ENCODE results near the gene NCL. TPM values are rescaled to one million over a fixed set of nuclear protein-coding genes. Genes with fewer than 3 reads are reported as not detected.

The NCL gene
- total RNA-seq, 6 experiments from 2014 or later: 503 to 649 (median 589) TPM

DNA sequence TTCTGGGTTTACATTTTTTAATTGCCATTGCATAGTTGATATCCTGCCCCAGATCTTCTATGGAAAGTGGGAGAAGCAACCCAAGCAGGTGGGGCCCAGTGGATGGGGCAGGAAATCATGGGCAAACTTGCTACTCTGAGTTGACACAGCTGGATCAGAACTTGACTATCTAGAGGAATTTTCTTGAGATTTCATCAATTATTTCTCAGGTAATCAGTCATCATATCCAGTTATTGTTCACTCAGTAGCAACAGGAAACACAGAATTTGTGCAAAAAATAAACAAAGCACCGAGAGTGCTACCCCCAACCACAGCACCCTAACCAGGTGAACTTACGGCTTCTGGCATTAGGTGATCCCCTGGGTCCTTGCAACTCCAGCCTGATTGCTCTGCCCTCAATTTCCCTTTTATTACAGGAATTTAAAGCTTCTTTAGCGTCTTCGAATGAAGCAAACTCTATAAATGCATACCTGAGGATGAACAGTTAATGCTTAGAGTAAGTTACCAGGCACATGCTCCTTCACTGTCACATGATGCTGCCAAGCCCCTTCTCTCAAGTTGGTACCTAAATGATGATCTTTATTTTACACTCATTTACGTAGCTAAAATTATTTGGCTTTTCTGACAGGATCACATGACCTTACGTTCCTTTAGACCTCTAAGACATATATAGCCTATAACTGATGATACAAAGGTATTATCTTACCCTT, 7.8 kb downstream of the NCL start:
- H3K4me3 Mint-ChIP-seq: no peak overlapping the region

DNA sequence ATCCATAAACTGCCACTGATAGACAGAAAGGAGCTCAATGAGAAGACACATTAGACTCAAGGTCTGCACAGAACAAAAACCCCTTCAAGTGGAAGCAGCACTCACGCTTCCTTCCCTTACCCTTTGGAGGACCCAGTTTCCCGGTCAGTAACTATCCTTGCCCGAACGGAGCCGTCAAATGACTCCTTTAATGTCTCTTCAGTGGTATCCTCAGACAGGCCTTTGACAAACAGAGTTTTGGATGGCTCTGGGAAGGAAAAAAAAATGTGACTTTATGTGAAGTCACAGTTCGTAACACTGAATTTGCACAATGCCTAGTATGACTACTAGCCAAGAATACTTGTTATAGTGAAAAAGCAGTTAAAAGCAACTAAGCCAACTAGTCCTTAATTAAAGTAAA, 8.4 kb downstream of the NCL start:
- TF ChIP-seq, protein P1, sequence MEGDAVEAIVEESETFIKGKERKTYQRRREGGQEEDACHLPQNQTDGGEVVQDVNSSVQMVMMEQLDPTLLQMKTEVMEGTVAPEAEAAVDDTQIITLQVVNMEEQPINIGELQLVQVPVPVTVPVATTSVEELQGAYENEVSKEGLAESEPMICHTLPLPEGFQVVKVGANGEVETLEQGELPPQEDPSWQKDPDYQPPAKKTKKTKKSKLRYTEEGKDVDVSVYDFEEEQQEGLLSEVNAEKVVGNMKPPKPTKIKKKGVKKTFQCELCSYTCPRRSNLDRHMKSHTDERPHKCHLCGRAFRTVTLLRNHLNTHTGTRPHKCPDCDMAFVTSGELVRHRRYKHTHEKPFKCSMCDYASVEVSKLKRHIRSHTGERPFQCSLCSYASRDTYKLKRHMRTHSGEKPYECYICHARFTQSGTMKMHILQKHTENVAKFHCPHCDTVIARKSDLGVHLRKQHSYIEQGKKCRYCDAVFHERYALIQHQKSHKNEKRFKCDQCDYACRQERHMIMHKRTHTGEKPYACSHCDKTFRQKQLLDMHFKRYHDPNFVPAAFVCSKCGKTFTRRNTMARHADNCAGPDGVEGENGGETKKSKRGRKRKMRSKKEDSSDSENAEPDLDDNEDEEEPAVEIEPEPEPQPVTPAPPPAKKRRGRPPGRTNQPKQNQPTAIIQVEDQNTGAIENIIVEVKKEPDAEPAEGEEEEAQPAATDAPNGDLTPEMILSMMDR (IDR thresholded peaks at IDR 0.05): no peak
- Mint-ChIP-seq H3K4me1 (ENCODE audit: low read depth) (peaks cover 21% of the 10 kb centered on the region), H3K36me3 (ENCODE audit: low read depth) (peaks cover 65% of the 10 kb centered on the region), H3K27me3 (ENCODE audit: insufficient read depth) (peaks cover 16% of the 10 kb centered on the region), H3K27ac (peak overlapping the region; percentile 58), H3K4me3 (no peak overlapping the region), H3K9me3 (no peaks in the 10 kb centered on the region)
- DNase-seq: no peak

More for the DNA sequence above, 7.8 kb downstream of the NCL start:
- H3K27me3 Mint-ChIP-seq (ENCODE audit: insufficient read depth): peaks cover 14% of the 10 kb centered on the region
- TF ChIP-seq, protein P1 (IDR thresholded peaks at IDR 0.05): no peak
- peaks cover 25% of the 10 kb centered on the region for H3K4me1 Mint-ChIP-seq (ENCODE audit: low read depth)
- peaks cover 68% of the 10 kb centered on the region for H3K36me3 Mint-ChIP-seq (ENCODE audit: low read depth)
- H3K9me3 Mint-ChIP-seq: no peaks in the 10 kb centered on the region
- H3K27ac Mint-ChIP-seq: no peak overlapping the region; the same call in 1 of the 2 replicates
- DNase-seq: no peak

DNA sequence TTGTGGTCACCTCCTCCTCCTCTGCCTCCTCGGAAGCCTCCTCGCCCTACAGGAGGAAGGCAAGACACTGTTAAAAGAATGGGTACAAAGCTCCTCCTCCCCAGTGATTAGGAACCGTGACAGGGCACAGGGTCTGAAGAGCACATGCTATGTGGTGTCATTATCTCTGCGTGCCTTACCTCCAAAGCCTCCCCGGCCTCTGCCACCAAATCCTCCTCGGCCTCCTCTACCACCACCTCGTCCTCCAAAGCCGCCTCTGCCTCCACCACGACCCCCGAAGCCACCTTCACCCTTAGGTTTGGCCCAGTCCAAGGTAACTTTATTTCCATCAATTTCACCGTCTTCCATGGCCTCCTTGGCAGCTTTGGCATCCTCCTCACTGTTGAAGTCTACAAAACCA, 9.1 kb downstream of the NCL start:
- DNase-seq: no peak
- TF ChIP-seq, protein P1 (IDR thresholded peaks at IDR 0.05): no peak
- H3K4me1 Mint-ChIP-seq (ENCODE audit: low read depth): peaks cover 14% of the 10 kb centered on the region
- H3K4me3 Mint-ChIP-seq: no peak overlapping the region
- peaks cover 59% of the 10 kb centered on the region for H3K36me3 Mint-ChIP-seq (ENCODE audit: low read depth)
- H3K27me3 Mint-ChIP-seq (ENCODE audit: insufficient read depth): peaks cover 18% of the 10 kb centered on the region
- H3K9me3 Mint-ChIP-seq: no peaks in the 10 kb centered on the region
- peak overlapping the region; percentile 58 for H3K27ac Mint-ChIP-seq

DNA sequence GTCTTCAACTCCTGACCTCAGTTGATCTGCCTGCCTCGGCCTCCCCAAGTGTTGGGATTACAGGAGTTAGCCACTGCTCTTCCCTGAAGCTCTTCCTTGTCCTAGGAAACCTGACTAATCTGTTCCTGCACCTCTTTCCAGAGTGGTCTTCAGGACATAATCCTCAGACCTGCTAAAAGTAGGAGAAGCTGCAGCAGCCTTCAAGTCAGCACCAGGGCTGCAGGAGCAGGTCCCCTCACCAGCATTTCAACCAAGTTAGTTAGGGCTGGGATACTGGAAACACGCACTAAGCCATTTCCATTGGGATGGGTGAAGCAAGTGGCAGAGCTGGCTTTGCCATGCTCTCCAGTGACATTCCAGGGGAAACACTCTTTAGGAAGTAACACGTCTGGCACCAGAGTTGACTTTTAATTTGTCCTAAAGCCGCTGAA, 9.9 kb downstream of the NCL start:
- DNase-seq: no peak
- TF ChIP-seq, protein P1 (IDR thresholded peaks at IDR 0.05): no peak
- Mint-ChIP-seq H3K36me3 (ENCODE audit: low read depth) (peaks cover 54% of the 10 kb centered on the region), H3K9me3 (no peaks in the 10 kb centered on the region), H3K4me1 (ENCODE audit: low read depth) (peaks cover 10% of the 10 kb centered on the region; the same call in 1 of the 2 replicates), H3K4me3 (no peak overlapping the region), H3K27ac (peak overlapping the region; percentile 58), H3K27me3 (ENCODE audit: insufficient read depth) (peaks cover 18% of the 10 kb centered on the region)

DNA sequence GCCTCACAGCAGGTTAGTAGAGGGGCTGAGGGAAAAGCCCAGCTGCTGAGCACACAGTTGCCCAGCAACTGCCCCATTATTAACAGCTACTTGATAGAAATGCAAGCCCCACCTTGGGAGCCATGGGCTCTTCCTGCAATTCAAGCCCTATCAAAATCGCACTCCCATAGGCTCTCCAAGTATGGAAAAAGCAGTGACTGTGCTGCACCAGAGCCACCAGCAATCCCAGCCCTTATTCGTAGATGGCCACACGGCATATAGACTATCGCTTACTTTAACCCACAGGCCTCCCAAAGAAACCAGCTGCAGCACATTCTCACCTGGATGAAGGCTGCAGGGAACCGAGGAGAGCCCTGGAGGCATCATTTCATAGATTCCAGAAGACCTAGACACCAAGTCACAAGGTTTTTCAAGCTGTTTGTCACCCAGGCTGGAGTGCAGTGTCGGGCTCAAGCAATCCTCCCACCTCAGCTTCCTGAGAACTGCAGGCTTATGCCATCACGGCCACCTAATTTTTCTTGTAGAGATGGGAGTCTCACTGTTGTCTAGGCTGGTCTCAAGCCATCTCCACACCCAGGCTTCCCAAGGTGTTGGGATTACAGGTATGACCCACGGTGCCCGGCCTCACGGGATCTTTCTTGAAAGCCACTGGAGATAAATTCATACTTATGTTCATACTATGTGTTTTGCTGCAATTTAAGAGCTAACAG, 11.3 kb downstream of the NCL start:
- peak overlapping the region; percentile 67 for H3K27ac Mint-ChIP-seq
- H3K36me3 Mint-ChIP-seq (ENCODE audit: low read depth): peaks cover 42% of the 10 kb centered on the region
- H3K9me3 Mint-ChIP-seq: no peaks in the 10 kb centered on the region
- no peak for DNase-seq
- TF ChIP-seq, protein P1 (IDR thresholded peaks at IDR 0.05): no peak
- peaks cover 16% of the 10 kb centered on the region for H3K27me3 Mint-ChIP-seq (ENCODE audit: insufficient read depth)
- no peak overlapping the region for H3K4me3 Mint-ChIP-seq
- peaks cover 5% of the 10 kb centered on the region; the same call in 1 of the 2 replicates for H3K4me1 Mint-ChIP-seq (ENCODE audit: low read depth)

All from HFFc6 (cell line).